Neural progenitor cell (in vitro differentiated cells): ENCODE results near the gene HNRNPLL.

Source experiments
- EZH2phosphoT487 ChIP-seq: fragments of 200-600 bp; sonication (generic); IDR thresholded peaks from 2 replicates; pipeline ENCODE4 v1.6.1; 2017; ENCODE audit warnings: antibody characterized with exemption
- TF ChIP-seq, protein P1 (sequence below): fragments of 200-600 bp; sonication (generic); IDR thresholded peaks from 2 replicates; pipeline ENCODE4 v1.5.1; 2017; ENCODE audit warnings: antibody characterized with exemption, mild to moderate bottlenecking

DNA sequence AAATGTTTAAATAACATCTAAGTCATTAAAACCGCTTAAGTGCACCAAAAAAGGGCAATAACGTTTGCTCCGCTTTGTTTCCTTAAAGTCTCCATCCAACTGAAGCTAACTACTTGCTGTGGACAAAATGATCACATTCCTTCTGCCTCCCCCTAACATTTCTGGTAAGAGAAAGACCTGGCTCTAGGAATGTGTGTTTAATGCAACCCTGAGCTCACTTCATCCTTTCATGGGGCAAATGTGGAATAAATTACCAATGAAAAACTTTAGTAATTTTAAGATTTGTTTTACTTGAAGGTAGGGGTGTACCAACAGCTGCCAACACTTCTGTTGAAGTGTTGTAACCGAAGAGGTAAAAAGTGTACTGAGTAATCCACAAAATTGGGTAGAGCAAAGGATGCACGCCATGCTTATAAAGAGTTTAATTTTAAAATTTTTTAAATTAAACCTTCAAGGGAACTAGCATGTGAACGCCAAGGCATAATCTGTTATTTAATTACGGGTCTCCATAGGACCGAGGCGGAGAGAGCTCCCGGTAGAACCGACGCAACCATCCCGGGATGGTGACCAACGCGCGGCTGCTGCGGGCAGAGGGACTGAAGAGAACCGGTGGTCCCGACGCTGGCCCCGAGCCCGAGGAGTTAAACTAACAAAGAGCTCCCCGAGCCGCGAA, 1.1 kb downstream of the HNRNPLL start:
- TF ChIP-seq, protein P1, sequence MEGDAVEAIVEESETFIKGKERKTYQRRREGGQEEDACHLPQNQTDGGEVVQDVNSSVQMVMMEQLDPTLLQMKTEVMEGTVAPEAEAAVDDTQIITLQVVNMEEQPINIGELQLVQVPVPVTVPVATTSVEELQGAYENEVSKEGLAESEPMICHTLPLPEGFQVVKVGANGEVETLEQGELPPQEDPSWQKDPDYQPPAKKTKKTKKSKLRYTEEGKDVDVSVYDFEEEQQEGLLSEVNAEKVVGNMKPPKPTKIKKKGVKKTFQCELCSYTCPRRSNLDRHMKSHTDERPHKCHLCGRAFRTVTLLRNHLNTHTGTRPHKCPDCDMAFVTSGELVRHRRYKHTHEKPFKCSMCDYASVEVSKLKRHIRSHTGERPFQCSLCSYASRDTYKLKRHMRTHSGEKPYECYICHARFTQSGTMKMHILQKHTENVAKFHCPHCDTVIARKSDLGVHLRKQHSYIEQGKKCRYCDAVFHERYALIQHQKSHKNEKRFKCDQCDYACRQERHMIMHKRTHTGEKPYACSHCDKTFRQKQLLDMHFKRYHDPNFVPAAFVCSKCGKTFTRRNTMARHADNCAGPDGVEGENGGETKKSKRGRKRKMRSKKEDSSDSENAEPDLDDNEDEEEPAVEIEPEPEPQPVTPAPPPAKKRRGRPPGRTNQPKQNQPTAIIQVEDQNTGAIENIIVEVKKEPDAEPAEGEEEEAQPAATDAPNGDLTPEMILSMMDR = no peak
- no peak for TF ChIP-seq EZH2phosphoT487
